Hepatocyte (in vitro differentiated cells): ENCODE measurements around the gene DGKI. TPM values are rescaled to one million over a fixed set of nuclear protein-coding genes. Genes with fewer than 3 reads are reported as not detected.

Experiments used
- DNase-seq: peaks from one replicate; pipeline ENCODE4 v3.0.0-alpha.2; 2016; ENCODE audit warnings: low spot score
- H2AFZ ChIP-seq: fragments of 200-600 bp; sonication (generic); 2 replicates; pipeline ENCODE4 v1.6.0; 2016; ENCODE audit warnings: antibody characterized with exemption, mild to moderate bottlenecking
- H3K27ac ChIP-seq: fragments of 200-600 bp; sonication (generic); 2 replicates; pipeline ENCODE4 v1.5.1; 2016; ENCODE audit warnings: mild to moderate bottlenecking
- H3K27me3 ChIP-seq: fragments of 200-600 bp; sonication (generic); 2 replicates; pipeline ENCODE4 v1.6.1; 2016
- H3K36me3 ChIP-seq: fragments of 200-600 bp; sonication (generic); replicated peaks from 2 replicates; pipeline ENCODE4 v1.5.1; 2016; ENCODE audit warnings: low read depth; ENCODE audit not compliant: insufficient read depth
- H3K4me1 ChIP-seq: fragments of 200-600 bp; sonication (generic); 2 replicates; pipeline ENCODE4 v1.5.1; 2016; ENCODE audit warnings: mild to moderate bottlenecking, moderate library complexity; ENCODE audit not compliant: insufficient read depth
- H3K4me2 ChIP-seq: fragments of 200-600 bp; sonication (generic); 2 replicates; pipeline ENCODE4 v1.6.0; 2016
- H3K4me3 ChIP-seq: fragments of 200-600 bp; sonication (generic); 2 replicates; pipeline ENCODE4 v1.5.1; 2016; ENCODE audit warnings: mild to moderate bottlenecking
- H3K79me2 ChIP-seq: fragments of 200-600 bp; sonication (generic); 2 replicates; pipeline ENCODE4 v1.6.0; 2017; ENCODE audit warnings: mild to moderate bottlenecking
- H3K9me2 ChIP-seq: fragments of 200-600 bp; sonication (generic); replicated peaks from 2 replicates; pipeline ENCODE4 v1.6.0; 2017; ENCODE audit warnings: mild to moderate bottlenecking; ENCODE audit not compliant: insufficient read depth
- H3K9me3 ChIP-seq: fragments of 200-600 bp; sonication (generic); 2 replicates; pipeline ENCODE4 v1.5.1; 2016; ENCODE audit warnings: low read depth, mild to moderate bottlenecking
- H4K20me1 ChIP-seq: fragments of 200-600 bp; sonication (generic); 2 replicates; pipeline ENCODE4 v1.6.0; 2016; ENCODE audit warnings: mild to moderate bottlenecking; ENCODE audit not compliant: insufficient read depth, poor library complexity, severe bottlenecking
- EZH2 ChIP-seq: fragments of 200-600 bp; sonication (generic); IDR thresholded peaks from 2 replicates; pipeline ENCODE4 v1.6.1; 2016; ENCODE audit warnings: antibody characterized with exemption, mild to moderate bottlenecking, borderline replicate concordance
- EZH2phosphoT487 ChIP-seq: fragments of 200-600 bp; sonication (generic); IDR thresholded peaks from one replicate; pipeline ENCODE4 v1.6.1; 2018; ENCODE audit warnings: antibody characterized with exemption, mild to moderate bottlenecking, low read depth, moderate library complexity; ENCODE audit not compliant: unreplicated experiment, severe bottlenecking
- WGBS: methylation state at CpG from one replicate; pipeline ENCODE4 v1.1.6; 2016; ENCODE audit warnings: low lambda C conversion rate; ENCODE audit errors: missing lambda C conversion rate; 5-methylcytosine and 5-hydroxymethylcytosine counted together
- polyA plus RNA-seq: library from polyadenylated mRNA; unstranded; fragments of >200 nt; fragmentation: Nextera tagmentation; extraction: Ambion mirVana; gene quantifications from 2 replicates; pipeline ENCODE4 v1.2.1, GENCODE V29; 2016
- total RNA-seq: library from RNA; depleted of rRNA; stranded (reverse); fragments of >200 nt; gene quantifications from 2 replicates; pipeline ENCODE4 v1.2.3, GENCODE V29; 2014
- TF ChIP-seq, protein P1 (sequence below): fragments of 200-600 bp; sonication (generic); IDR thresholded peaks from 2 replicates; pipeline ENCODE4 v1.5.1; 2016; ENCODE audit warnings: antibody characterized with exemption, mild to moderate bottlenecking; ENCODE audit not compliant: poor library complexity

The DGKI gene
- total and polyA plus RNA-seq, 2 experiments from 2014 or later: 0.47 to 1.8 TPM

DNA sequence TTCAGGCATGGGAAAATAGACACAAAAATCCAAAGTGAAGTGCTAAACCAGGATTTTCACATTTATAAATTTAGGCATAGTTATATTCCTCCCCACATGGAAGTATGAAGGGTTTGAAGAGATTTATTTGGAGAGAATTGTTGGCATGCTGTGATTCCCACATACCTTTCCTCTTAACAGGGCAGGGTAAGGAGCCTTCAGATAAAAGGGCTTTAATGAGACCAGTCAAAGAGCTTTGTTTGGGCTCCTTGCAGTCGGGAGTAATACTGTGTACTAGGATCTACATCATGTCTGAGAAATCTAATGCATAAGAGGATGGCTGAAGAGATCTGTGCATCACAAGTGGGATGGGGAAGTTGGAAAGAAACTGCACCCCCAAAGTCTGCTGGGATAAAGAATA is 362.4 kb downstream of the DGKI start:
- no peak for DNase-seq
- Histone ChIP-seq H3K4me3 (no peak overlapping the region), H3K4me2 (no peak overlapping the region), H2AFZ (no peak overlapping the region), H3K9me2 (no peaks in the 10 kb centered on the region), H3K79me2 (no peaks in the 10 kb centered on the region), H3K27me3 (no peaks in the 10 kb centered on the region), H4K20me1 (no peaks in the 10 kb centered on the region), H3K9me3 (no peaks in the 10 kb centered on the region), H3K4me1 (no peaks in the 10 kb centered on the region), H3K36me3 (no peaks in the 10 kb centered on the region), H3K27ac (no peak overlapping the region)
- TF ChIP-seq EZH2 (no peak), EZH2phosphoT487 (no peak)
- TF ChIP-seq, protein P1, sequence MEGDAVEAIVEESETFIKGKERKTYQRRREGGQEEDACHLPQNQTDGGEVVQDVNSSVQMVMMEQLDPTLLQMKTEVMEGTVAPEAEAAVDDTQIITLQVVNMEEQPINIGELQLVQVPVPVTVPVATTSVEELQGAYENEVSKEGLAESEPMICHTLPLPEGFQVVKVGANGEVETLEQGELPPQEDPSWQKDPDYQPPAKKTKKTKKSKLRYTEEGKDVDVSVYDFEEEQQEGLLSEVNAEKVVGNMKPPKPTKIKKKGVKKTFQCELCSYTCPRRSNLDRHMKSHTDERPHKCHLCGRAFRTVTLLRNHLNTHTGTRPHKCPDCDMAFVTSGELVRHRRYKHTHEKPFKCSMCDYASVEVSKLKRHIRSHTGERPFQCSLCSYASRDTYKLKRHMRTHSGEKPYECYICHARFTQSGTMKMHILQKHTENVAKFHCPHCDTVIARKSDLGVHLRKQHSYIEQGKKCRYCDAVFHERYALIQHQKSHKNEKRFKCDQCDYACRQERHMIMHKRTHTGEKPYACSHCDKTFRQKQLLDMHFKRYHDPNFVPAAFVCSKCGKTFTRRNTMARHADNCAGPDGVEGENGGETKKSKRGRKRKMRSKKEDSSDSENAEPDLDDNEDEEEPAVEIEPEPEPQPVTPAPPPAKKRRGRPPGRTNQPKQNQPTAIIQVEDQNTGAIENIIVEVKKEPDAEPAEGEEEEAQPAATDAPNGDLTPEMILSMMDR: no peak
- 41% methylated on average over 1 of the region's 1 CpG for WGBS

DNA sequence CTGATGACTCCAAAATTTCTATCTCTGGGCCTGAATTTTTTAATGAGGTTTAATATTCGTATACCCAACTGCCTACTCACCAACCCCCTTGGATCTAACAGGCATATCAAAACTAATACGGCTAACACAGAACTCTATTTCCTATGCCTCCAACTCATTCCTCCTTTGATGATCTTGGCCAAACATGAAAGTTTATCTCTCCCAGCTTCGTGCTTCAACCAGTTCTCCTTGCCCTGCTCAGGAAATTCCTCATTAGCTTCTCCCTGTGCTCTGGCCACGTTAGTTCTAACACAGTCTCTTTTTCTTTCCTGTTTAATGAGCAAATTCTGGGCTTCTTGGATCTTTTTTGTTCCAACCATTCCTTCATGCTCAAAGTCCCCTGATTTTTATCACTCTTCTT is 364.3 kb downstream of the DGKI start:
- WGBS: 83% methylated on average over 4 of the region's 4 CpGs
- no peak for DNase-seq
- H3K27ac ChIP-seq: no peak overlapping the region
- no peaks in the 10 kb centered on the region for H3K4me1 ChIP-seq
- no peaks in the 10 kb centered on the region for H3K9me2 ChIP-seq
- TF ChIP-seq EZH2phosphoT487: no peak
- H3K27me3 ChIP-seq: no peaks in the 10 kb centered on the region
- no peak overlapping the region for H2AFZ ChIP-seq
- H3K4me3 ChIP-seq: no peak overlapping the region
- no peaks in the 10 kb centered on the region for H4K20me1 ChIP-seq
- no peaks in the 10 kb centered on the region for H3K9me3 ChIP-seq
- no peak overlapping the region for H3K4me2 ChIP-seq
- no peaks in the 10 kb centered on the region for H3K79me2 ChIP-seq
- no peaks in the 10 kb centered on the region for H3K36me3 ChIP-seq

DNA sequence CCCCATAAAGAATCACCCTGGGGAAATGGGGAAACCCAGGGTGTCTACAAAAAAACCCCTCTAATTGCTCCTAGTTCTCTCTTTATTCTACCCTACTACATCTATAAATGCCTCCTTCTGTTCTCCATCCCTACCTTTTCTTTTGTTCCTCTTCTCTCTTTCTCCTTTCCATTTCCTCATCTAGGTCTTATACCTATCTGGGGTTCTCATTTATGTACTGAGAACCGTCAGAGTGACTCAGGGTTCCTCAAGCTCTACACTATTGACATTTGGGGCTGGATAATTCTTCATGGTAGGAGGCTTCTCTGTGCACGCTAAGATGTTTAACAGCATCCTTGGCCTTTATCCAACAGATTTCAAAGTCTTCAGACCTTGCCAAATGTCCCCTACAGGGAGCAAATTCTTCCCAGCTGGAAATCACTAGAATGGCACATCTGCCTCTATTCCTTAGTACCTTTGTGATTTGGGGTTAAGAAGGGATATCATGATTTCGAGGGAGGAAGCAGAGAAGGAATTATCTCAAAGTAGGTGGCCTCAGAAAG is 365.9 kb downstream of the DGKI start:
- H3K9me2 ChIP-seq: no peaks in the 10 kb centered on the region
- no peak overlapping the region for H3K4me2 ChIP-seq
- no peak overlapping the region for H3K4me3 ChIP-seq
- 62% methylated on average over 3 of the region's 3 CpGs for WGBS
- H4K20me1 ChIP-seq: no peaks in the 10 kb centered on the region
- no peaks in the 10 kb centered on the region for H3K4me1 ChIP-seq
- no peak for DNase-seq
- no peaks in the 10 kb centered on the region for H3K27me3 ChIP-seq
- H3K27ac ChIP-seq: no peak overlapping the region
- H3K79me2 ChIP-seq: no peaks in the 10 kb centered on the region
- no peak overlapping the region for H2AFZ ChIP-seq
- no peaks in the 10 kb centered on the region for H3K36me3 ChIP-seq
- H3K9me3 ChIP-seq: no peaks in the 10 kb centered on the region
- TF ChIP-seq, protein P1: no peak
- TF ChIP-seq EZH2 (no peak), EZH2phosphoT487 (no peak)

DNA sequence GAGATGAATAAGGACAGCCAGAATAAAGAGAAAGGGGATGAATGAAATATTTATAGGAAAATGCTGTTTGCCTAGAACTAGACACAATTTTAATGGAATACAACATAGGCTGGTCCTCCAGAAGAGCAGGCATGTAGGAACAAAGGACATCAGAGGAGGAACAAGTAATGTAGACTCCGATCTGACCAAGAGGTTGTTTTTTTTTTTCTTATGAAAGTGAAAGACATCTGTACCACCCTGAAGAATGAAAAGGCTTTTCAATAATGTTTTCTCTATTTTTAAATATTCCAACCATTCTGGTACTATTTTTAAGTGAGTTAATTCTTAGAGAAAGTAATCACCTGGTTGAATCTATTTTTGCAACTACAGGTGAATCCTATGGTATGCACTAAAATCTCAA is 366.4 kb downstream of the DGKI start:
- Histone ChIP-seq H3K4me1 (no peaks in the 10 kb centered on the region), H3K9me2 (no peaks in the 10 kb centered on the region), H3K27me3 (no peaks in the 10 kb centered on the region), H3K79me2 (no peaks in the 10 kb centered on the region), H3K36me3 (no peaks in the 10 kb centered on the region), H2AFZ (no peak overlapping the region), H3K4me3 (no peak overlapping the region), H4K20me1 (no peaks in the 10 kb centered on the region), H3K4me2 (no peak overlapping the region), H3K9me3 (no peaks in the 10 kb centered on the region), H3K27ac (no peak overlapping the region)
- no peak for DNase-seq
- WGBS: 94% methylated on average over 1 of the region's 1 CpG
- TF ChIP-seq EZH2phosphoT487: no peak
- TF ChIP-seq EZH2: no peak
- TF ChIP-seq, protein P1: no peak
